ENCODE measurements around the gene UVSSA.
"Not testable (repeated sequence)": the region's sequence is repeated elsewhere in the genome, so short reads cannot be mapped to it uniquely, and the experiment has no call there.

The UVSSA gene

DNA sequence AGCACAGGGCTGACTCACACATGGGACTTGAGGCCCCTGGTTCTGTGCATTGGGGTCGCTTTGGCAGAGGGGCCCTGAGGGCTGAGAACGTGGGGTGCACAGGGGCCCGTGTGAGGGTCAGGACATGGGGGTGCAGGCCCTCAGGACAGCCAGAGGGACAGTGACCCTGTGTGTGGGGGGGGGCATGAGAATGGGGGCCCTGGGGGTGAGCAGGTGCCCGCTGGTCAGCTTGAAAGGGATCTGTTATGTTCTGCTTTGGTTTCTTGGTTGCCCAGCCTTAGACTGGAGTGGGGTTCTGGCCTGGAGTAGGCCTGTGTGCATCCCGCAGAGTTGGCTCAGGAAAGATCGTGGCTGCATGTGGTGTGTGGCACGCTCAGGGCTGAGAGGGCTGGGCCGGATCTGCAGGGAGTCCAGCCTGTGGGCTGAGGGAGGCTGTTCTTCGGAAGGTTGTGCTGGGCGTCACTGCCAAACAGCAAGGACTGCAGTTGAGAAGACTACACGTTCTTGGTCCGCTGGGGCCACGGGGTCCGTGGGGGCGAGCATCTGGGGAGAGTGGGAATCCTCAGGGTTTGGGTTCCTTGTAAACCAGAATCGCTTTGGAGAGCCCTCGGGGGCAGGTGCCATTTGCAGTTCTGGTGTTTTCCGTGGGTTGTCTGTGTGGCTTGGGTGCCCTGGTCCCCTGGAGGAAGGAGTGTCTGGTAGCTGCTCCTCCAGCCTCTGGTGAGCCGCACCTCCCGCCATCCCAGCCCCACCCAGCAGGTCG, 15.2 kb upstream of the UVSSA start:
- no peak for DNase-seq

DNA sequence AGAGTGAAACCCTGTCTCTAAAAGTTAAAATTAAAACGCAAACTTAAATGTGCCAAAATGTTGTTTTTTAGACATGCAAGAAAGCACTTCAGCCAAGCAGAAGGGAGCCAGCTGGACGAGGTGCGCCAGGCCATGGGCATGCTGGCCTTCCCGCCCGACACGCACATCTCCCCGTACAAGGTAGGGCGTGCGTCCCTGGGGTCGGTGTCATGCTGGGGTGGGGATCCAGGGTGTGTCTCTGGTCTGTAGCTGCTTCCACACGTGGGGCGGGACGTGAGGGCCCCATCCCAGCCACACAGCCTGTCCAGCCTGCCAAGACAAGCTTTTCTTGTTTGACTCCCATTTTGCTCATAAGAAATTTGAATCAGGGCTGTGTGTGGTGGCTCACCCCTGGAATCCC, 14.3 kb upstream of the UVSSA start:
- DNase-seq, result no peak

DNA sequence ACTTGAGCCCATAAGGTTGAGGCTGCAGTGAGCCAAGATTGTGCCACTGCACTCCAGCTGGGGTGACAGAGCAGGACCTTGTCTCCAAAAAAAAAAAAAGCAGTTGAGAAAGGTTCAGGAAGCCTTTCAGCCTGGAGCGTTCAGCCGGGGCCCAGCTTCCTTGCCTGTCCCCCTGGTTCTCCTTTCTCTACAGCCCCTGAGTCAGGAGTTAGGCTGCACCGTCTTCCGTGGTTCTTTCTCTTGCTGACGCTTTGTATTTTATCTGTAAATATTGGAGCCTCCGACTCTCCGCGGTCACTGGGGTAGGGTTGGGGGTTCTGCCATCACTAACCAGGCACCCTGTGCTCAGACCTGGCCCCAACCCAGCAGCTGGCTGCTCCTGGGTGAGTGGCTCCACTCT, 13.8 kb upstream of the UVSSA start:
- no peak for DNase-seq

DNA sequence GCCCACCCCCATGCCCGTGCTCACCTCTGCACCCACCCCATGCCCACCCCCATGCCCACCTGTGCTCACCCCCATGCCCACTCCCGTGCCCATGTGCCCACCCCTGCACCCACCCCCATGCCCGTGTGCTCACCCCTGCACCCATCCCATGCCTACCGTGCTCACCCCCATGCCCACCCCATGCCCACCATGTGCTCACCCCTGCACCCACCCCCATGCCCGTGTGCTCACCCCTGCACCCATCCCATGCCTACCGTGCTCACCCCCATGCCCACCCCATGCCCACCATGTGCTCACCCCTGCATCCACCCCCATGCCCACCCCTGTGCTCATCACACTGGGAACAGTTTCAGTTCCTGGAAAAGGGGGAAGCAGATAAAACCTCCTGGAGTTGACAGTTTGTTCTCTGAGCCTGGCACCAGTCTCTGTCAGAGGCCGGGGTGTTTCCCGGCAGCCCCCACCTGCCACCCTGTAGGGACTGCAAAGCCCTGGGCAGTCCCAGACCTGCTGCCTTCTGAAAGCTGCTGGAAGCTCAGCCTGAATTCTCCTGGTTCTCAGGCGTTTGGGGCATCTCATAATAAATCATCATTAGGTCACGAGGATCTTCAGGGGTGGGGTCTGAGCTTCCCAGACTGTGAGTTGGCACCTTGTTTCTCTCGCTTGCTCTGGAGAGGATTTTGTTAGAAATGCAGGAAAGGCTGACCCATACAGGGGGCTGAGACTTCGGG, 13.0 kb upstream of the UVSSA start:
- not testable (repeated sequence) for DNase-seq

DNA sequence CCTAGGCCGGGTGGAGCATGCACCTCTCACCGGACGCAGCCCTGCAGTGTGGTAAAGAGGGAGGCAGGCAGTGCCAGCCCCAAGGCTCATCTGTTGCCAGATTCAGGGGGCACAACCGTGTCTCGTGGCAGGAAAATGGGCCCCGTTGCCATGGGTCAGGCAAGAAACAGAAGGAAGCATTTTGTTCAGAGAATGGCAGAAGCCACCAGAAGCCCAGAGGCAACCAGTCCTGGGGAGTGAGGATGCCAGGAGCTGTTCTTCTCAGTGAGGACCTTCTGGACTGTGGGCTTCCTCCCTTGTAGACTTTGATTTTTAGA, 12.5 kb upstream of the UVSSA start:
- no peak for DNase-seq

DNA sequence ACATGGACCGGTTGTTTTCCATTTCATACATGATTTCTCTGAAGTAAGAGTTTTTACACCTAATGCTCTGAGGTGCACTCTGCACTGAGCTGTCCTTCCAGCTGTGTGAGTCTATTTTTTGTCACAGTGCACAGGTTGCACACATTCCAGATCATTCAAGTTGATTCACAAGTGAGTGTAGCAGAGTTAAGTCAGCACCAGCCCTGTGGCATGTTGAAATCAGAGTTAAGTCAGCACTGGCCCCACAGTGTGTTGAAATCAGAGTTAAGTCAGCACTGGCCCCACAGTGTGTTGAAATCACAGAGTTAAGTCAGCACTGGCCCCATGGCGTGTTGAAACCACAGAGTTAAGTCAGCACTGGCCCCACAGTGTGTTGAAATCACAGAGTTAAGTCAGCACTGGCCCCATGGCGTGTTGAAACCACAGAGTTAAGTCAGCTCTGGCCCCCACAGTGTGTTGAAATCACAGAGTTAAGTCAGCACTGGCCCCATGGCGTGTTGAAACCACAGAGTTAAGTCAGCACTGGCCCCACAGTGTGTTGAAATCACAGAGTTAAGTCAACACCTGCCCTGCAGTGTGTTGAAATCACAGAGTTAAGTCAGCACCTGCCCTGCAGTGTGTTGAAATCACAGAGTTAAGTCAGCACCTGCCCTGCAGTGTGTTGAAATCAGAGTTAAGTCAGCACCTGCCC, 11.7 kb upstream of the UVSSA start:
- not testable (repeated sequence) for DNase-seq

DNA sequence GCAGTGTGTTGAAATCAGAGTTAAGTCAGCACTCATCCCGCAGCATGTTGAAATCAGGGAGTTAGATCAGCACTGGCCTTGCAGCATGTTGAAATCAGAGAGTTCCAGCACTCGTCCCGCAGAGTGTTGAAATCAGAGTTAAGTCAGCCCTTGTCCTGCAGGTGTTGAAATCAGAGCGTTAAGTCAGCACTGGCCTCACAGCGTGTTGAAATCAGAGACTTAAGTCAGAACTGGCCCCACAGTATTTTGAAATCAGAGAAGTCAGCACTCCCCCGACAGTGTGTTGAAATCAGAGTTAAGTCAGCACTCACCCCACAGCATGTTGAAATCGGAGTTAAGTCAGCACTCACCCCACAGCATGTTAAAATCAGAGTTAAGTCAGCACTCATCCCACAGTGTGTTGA, 10.9 kb upstream of the UVSSA start:
- DNase-seq, result peak; percentile 13

DNA sequence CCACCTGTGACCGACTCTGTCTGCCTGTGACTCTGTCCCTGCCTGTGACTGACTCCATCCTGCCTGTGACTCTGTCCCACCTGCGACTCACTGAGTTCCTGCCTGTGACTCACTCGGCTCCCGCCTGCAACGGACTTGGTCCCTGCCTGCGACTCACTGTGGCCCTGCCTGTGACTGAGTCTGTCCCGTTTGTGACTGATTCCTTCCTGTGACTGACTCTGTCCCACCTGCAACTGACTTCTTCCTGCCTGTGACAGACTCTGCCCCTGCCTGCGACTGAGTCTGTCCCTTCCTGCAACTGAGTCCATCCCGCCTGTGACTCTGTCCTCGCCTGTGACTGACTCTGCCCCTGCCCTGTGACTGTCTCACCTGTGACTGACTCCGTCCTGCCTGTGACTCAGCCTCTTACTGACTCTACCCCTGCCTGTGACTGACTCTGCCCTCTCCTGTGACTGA, 9.6 kb upstream of the UVSSA start:
- no peak for DNase-seq

DNA sequence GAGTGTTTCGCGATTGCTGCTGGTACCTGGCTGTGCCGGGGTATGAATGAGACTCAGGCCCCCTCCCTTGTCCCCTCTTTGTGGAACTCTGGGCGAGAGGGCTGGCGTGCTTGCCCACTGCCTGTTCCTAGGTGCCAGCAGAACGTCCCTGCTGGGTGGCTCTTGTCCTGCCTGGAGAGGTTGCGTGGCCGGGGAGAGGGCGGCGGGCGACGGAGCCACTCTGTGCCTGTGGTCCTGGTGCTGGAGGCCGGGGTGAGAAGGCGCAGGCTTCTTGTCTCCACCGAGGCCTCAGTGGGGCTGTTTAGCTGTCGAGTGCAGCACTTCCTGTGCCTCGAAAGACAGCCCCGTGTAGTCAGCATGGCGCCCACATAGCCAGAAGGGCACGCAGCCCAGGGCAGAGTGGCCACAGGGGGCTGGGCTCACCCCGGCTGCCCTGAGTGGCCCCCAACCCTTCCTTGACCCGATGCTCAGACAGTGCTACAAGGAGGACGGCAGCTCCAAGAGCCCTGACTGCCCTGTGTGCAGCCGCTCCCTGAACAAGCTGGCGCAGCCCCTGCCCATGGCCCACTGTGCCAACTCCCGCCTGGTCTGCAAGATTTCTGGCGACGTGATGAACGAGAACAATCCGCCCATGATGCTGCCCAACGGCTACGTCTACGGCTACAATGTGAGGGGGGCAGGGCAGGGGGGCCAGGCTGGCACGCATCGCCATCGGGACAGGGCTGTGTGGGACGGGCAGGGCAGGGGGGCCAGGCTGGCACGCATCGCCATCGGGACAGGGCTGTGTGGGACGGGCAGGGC, 8.9 kb upstream of the UVSSA start:
- no peak for DNase-seq

DNA sequence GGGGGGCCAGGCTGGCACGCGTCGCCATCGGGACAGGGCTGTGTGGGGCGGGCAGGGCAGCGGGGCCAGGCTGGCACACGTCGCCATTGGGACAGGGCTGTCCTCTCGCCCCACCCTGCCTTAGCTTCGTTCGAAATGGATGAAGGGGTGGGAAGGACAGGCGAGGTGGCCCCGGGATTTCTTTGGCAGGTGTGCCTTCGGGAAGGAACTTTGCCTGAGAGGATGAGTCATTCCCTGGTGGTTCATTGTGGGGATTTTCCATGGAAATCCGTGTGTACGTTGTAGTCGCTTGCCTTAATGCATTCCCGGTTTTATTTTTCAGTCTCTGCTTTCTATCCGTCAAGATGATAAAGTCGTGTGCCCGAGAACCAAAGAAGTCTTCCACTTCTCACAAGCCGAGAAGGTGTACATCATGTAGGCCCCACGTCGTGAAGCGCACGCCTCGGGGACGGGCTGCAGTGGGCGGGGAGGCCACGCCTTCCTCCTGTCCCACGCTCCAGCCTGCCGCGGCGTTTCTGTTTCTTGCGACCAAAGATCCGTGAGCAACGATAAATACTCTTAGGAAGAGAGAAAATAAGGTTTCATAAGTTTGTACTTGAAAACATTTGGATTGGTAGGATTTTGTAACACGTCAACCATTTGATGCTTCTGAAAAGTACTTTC, 8.1 kb upstream of the UVSSA start:
- no peak for DNase-seq

DNA sequence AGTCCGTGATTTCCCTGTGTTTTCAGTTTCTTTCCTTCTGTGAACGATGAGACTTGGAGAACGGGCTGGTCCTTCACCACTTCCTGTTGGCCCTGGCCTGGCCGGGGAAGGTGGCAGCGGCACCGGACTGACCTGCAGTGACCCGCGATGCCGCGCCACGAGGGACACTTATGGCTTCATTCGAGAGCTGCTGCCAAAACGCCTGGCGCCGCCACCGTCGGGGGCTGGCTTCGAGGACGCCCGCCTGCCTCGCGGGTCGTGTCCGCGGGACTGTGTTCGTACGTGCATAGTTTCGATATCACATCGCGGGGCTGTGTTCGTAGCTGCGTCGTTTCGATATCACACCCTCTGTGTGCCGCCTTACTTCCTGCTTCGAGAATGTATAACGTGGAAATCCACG, 7.5 kb upstream of the UVSSA start:
- no peak for DNase-seq

DNA sequence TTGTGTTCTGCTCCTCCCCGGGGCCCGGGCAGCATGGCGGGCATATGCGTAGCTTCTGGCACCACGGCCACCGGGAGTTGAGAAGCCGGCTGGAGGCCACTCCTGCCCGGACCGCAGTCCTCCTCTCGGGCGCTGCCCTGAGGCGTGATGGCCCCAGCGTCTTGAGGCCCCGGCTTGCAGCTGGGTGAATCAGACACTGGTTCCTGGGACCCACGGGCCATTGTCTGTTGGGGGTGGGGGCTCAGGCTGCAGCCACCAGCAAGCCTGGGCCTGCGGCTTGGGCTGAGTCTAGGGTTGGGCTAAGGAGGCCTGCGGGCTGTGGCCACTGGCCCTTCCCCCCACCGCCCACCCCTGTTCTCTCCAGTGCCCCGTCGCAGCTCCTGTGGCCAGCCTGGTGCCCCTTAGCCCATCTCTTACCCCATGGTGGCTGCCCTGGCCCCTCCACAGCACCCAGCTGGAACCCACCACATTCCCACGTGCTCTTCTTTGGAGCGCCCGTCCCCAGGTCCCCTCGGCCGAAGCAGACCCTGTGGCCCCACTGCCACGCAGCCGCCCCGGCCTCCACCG, 6.7 kb upstream of the UVSSA start:
- DNase-seq, result no peak

DNA sequence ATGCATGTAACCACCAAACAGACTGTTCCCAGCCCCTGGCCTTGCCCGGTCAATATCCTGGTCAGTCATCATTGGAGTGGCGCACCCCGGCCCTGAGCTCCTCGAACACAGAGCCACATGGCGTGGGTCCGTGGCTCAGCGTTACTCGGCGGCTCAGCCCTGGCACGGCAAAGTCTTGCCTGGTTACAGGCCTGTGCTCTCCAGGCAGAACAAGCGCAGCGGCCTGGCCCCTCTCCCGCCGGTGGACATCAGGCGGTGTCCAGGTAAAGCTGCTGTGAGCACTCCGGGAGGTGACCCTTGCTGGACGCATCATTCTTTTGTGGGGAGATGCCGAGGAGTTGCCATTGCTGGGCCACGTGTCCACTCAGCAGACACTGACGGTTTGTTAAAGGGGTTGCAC, 6.1 kb upstream of the UVSSA start:
- DNase-seq, result no peak

DNA sequence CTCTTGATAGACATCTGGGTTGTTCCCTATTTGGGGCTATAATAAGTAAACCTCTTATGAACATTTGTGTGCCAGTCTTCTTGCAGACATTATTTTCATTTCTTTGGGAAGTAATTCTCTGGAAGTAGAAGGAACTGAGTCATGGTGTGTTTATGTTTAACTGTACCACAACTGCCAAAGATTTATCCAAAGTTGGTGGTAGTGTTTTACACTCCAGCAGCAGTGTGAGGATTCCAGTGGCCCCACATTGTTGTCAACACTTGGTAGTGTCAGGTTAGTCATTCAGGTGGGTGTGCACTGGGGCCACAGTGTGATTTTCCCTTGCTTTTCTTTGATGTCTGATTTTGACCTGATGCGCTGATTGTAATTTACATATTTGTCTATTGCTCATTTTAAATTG, 5.0 kb upstream of the UVSSA start:
- DNase-seq, result no peak

DNA sequence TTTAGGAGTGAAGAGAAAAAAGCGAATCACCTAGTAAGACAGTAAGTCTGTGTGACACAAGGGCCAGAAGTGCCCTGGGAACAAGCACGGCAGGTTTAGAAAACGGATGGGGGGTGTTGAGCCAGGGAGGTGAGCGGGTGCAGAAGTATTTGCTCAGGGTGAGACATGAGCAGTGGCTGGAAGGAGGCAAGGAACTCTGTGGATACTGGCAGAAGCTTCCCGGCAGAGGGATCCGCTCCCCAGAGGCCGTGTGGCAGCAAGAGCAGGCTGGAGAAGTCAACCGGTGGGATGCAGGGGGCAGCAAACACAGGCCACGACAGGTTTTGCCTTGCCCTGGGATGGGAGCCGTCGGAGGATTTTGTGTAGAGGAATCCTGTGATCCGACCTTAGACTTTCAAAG, 2.3 kb upstream of the UVSSA start:
- no peak for DNase-seq

DNA sequence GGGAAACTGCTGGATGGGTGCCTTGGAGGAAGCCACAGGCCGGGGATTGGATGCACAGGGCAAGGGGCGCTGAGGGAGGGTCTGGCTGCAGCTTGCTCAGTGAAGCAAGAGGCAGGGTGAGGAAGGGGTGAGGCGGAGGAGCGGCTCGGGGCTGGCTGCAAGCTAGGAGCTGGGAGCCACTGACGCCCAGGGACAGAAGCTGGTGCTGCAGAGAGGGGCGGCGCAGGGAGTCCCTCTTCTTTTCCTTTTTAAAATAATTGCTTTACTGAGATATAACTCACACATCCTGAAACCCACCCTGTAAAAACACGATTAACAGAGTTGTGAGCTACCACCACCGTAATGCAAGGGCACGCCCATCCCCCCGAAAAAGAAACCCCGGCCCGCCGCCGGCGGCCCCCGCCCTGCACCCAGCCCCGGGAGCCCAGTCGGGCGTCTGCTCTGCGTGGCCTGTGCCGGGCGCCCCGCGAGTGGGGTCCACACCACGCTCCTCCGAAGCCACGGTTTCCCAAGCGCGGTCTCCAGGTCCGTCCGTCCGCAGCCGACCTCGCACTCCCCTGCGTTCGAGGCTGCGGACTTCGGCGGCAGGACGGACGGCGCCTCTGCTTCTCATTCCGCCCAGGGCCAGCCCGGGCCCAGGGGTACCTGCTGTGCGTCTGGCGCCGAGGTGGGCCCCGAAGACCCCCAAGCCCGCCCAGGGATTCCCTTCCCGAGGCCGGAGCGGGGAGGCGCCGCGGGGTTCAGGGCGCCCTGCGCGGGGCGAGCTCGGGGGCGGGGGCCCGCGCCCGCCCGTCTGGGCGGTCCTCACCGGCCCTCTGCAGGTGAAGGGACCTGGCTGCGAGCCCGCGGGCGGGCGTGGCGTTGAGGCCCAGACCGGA, 866 bp upstream of the UVSSA start:
- peak; percentile 3 for DNase-seq

DNA sequence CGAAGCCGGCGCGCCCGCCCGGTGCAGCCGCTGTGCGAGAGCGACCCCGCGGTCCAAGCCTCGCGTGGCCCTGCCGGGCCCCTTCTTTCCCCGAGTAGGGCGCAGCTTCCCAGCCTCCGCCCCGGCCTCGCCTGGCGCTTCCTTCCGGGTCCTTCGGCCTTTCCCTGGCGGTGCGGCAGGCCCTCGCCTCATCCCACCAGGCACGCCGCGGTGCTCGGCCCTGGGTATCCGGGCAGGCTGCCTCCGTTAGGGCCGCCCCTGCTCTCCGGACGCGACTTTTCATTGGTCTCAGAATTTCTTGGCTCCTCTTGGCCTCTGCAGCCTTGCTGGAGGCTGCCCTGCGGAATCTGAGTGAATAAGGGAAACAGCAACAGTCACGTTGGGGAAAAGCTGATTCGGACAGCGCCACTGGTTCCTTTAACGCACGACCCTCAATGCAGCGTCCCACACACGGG, 429 bp downstream of the UVSSA start:
- DNase-seq, result peak; percentile 71

DNA sequence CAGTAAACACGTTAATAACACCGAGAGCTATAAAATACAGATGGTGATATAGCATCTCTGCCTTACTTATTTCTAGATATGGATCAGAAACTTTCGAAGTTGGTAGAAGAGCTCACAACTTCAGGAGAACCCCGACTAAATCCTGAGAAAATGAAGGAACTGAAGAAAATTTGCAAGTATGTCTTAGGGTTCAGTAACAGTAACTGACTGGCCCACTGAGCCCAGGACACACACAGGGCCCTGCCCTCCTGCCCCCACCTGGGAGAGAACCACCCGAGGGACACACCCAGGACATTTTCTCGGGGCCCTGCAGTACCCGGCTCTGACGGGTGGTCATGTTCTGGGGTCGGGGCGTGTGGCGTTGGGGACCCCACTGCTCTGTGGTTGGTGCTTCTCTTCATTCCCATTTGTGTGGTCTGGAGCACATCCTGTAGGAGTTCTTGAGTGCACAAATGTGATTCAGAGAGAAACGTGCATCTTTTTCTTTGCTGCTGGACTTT, 1.1 kb downstream of the UVSSA start:
- DNase-seq, result no peak

DNA sequence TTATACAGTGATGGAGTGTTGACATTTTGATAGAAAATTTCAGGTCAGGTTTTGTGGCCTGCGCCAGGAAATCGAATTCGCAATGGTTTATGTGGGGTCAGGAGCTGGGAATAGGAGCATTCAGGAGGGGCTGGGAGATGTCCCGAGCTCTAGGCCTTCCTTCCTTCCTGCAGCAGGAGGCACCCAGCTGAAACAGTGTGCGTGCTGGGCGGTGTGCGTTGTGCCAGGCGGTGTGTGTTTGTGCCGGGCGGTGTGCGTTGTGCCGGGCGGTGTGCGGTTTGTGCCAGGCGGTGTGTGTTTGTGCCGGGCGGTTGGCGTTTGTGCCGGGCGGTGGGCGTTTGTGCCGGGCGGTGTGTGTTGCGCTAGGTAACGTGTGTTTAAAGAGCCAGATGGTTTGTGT, 1.7 kb downstream of the UVSSA start:
- no peak for DNase-seq

DNA sequence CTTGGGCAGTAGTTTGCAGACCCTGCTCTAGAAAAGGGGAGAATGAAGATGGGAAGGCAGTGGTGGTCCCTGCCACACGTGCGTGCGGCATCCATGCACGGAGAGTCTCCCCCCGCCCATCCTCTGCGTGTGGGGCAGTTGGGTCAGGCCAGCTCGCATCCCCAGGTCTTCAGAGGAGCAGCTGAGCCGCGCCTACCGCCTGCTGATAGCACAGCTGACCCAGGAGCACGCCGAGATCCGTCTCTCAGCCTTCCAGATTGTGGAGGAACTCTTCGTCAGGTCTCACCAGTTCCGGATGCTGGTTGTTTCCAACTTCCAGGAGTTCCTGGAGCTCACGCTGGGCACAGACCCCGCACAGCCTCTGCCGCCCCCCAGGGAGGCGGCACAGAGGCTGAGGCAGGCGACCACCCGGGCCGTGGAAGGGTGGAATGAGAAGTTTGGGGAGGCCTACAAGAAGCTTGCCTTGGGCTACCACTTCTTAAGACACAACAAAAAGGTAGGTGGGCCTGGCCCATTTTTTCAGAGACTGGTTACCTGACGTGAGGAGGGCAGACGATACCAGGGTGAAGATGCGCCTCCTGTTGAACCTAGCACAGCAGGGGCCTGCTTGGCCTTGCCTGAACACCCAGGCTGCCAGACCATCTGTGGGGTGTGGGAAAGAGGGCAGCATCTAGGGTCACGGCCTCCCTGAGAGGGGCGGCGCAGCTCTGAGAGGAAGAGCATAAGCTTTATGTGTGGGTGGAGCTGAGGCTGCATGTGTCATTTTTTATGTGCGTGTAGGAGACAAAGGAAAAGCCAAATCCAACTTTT, 2.6 kb downstream of the UVSSA start:
- DNase-seq, result no peak

All from NCI-H226 (cell line).